ENCODE data around the gene TAF8.
"Not testable (repeated sequence)": the region's sequence is repeated elsewhere in the genome, so short reads cannot be mapped to it uniquely, and the experiment has no call there.

Gene TAF8, protein sequence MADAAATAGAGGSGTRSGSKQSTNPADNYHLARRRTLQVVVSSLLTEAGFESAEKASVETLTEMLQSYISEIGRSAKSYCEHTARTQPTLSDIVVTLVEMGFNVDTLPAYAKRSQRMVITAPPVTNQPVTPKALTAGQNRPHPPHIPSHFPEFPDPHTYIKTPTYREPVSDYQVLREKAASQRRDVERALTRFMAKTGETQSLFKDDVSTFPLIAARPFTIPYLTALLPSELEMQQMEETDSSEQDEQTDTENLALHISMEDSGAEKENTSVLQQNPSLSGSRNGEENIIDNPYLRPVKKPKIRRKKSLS

DNA sequence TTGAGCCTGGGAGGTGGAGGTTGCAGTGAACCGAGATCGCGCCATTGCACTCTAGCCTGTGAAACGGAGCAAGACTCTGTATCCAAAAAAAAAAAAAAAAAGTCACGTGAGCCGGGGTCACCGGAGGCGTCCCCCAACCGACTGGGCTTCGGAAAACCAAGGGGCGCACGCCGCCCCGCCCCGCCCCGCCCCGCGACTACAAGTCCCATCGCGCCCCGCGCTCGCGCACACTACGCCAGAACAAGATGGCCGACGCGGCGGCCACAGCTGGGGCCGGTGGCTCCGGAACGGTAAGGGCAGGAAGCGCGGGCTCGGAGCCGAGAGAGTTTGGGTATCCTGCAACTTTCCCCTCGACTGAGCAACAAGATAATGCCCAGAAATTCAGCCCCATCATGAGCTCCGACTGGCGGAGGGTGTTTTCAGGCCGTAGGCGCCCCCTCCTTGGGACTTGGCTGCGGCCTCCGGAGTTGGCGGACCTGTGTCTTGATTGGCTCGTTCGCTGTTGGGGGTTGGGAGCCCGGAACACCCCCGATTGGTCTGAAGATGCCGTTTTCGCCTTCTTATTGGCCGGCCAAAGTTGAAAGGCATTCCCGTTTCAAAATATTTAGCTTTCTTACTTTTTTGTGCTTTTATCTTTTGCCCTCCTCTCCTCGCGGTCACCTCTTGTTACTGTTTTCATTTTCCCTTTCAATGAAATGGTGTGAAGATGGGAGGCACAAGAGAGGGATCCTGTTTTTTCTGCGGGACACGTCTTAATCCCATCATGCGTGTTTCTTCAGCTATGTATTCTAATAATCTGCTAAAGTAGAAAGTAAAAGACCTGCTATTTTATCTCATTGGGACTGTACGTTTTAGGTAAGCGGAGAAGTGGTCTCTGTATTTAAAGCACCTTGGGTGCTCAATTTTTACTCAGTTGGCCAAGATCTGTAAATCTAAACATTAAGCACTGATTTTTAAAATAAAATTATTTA, at the start of gene TAF8:
TAF8 (plus strand) TSS at position 228 of the 971 bp plus-strand sequence; CDS start at position 246, 18 bp downstream.
- DNase-seq (ENCODE audit: low read depth) = peak; percentile 76

DNA sequence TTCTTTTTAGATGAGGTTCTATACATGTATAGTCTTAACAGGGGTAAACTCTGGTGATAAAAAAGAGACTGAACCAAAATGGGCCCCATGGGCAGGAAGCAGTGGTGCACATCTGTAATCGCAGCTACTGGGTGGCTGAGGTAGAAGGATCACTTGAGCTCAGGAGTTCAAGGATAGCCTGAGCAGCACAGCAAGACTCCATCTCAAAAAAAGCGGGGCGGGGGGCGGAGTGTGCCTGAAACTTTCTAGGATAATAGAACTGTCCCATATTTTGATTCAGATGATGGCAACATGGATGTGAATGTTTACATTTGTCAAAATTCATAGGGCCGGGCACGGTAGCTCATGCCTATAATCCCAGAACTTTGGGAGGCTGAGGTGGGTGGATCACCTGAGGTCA, 48.8 kb upstream of the TAF8 start:
- DNase-seq (ENCODE audit: low read depth) = no peak

DNA sequence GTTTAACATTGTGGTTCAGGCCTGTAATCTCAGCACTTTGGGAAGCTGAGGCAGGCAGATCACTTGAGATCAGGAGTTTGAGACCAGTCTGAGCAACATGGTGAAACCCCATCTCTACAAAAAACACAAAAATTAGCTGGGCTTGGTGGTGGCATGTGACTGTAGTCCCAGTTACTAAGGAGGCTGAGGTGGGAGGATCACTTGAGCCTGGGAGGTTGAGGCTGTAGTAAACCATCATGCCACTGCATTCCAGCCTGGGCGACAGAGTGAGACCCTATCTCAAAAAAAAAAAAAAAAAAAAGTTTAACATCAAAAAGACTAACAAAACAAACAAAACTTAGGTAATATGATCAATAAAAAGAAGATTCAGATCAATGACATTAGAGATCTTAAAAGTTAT, 46.7 kb upstream of the TAF8 start:
- not testable (repeated sequence) for DNase-seq (ENCODE audit: low read depth)

DNA sequence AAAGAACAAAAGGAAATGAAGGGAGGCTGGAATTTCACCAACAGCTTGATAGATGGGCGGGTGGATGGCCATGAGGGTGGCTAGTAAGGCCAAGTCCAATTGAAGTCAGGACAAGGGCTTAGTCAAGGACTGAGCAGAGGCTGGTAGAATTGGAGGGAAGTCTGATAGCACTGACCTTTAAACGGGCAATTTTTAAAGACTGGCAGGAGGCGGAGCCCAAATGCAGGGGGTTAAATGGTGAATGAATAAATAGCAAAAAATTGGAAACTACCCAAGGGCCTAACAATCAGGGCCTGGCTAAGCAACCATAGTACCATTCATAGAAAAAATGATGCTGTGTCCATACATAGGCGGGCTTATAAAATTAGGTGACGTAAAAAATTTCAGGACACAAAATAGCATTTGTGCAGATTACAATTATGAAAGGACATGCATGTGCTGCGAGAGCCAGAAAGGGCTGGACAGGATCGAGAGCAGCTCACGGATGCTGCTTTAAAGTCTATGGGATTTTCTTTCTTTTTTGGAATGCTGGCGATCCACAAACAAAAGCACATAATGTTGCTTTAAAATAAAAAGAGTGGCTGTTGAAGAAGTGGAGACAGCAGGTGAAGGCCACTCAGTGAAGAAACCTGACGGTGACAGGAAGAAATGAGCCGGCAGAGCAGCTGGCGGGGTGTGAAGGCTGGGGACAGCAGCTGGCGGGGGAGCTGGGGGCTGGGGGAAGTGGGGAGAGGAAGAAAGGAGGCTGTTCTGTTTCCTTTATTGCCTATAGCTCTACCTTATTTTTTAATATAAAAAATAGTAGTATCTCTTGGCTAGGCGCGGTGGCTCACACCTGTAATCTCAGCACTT, 42.8 kb upstream of the TAF8 start:
- peak; percentile 16 for DNase-seq (ENCODE audit: low read depth)

DNA sequence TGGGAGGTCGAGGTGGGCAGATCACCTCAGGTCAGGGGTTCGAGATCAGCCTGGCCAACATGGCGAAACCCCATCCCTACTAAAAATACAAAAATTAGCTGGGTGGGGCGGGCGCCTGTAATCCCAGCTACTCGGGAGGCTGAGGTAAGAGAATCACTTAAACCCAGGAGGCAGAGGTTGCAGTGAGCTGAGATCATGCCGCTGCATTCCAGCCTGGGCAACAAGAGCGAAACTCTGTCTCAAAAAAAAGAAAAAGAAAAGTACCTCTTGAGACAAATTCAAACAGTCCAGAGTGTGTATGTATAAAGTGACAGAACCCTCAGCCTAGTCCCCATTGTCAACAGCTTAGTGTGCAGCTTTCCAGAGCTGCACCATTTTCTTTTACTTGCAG, 42.2 kb upstream of the TAF8 start:
- DNase-seq (ENCODE audit: low read depth) = not testable (repeated sequence)

DNA sequence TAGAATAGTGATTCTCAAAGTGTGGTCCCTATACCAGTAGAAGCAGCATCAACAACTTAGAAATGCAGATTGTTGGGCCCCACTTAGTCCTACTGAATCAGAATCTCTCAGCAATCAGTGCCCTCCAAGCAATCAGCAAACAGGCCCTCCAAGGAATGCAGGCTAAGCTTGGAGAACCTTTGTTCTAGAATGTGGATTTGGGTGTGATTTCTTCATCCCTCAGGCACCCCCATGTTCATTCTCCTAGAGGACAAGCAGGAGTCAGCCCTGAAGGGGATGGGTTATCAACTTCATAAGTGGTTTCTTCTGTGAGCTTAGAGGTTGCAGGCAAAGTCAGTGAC, 40.5 kb upstream of the TAF8 start:
- no peak for DNase-seq (ENCODE audit: low read depth)

DNA sequence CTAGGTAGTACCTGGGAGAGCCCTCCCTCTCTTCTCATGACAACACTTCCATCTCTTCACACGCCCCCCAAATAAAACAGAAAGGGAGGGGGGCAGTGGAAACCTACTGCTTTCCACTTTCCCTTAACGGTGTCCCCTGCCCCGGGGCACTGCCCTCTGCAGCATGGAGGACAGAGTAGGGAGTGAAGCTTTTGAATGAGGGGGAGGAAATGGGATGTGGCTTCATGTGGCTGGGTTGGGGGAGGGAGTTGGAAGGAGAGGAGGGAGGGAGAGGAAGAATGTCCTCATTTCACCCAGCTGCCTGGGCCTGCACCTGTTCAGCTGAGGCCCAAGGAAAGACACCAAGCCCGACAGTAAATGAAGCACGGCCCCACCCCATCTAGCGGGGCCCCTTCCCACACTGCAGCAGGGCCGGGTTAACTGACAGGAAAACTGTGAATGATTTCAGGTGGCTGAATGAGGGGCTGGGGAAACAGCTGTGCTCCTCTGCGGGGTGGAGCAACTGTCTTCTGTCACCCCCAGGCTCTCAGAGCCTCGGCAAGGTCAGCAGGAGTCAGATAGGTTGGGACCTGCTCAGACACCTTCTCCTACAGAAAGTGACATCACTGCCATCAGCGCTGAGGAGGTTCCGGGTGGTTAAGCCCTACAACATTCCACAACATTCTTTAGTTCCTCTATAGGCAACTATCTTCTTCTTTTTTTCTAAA, 40.0 kb upstream of the TAF8 start:
- no peak for DNase-seq (ENCODE audit: low read depth)

DNA sequence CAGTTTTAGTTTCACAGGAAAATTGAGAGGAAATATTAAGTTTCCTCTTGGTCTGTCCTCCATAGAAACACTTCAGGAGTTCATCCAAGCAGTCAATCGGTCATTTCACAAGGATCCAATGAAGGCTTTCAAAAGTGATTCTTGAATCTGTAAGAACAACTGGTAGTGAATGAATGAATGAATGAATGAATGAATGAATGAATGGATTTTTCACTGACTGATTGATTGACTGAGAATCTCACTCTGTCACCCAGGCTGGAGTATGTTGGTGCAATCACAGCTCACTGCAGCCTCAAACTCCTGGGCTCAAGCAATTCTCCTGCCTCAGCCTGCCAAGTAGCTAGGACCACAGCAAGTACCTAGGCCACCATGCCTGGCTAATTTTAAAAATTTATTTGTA, 39.4 kb upstream of the TAF8 start:
- no peak for DNase-seq (ENCODE audit: low read depth)

DNA sequence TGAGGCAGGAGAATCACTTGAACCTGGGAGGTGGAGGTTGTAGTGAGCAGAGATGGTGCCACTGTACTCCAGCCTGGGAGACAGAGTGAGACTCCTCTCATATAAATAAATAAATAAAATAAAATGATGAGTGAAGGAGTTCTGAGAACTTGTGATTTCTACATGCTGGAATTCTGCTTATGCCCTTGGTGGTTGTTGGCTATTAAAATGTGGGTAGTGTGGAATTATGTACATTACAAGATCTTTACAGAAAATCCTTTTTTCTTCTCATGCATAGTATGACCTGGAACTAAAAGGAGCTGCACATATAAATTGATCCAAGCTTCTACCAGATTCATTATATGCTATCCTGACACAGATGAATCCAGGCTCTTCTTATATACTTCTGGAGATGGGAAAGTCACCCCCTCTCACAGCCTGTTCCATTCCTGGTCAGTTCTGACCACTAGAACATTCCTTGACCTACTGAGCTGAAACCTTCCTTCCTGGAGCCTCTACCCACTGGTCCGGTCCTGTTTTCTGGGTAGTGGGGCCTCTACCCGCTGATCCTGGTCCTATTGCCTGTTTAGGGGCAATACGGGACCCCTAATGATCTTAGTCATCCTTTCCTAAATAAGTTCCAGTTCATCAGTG, 37.7 kb upstream of the TAF8 start:
- DNase-seq (ENCODE audit: low read depth) = no peak

DNA sequence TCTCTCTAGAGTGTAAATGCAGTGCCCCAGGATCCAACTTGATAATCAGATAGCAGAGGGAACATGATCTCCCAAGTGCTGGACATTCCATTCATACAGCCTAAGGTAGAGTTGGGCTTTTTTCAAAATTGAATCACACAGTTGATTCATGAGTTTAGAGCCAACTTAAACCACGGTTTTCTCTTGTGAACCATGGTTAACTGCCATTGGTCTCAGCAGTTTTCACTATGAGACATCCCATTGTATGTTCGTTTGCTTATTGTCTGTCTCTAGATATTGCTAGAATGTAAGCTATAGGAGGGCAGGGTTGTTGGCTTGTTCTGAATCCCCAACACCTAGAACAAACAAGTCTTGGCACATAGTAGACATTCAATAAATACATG, 37.2 kb upstream of the TAF8 start:
- DNase-seq (ENCODE audit: low read depth) = no peak

DNA sequence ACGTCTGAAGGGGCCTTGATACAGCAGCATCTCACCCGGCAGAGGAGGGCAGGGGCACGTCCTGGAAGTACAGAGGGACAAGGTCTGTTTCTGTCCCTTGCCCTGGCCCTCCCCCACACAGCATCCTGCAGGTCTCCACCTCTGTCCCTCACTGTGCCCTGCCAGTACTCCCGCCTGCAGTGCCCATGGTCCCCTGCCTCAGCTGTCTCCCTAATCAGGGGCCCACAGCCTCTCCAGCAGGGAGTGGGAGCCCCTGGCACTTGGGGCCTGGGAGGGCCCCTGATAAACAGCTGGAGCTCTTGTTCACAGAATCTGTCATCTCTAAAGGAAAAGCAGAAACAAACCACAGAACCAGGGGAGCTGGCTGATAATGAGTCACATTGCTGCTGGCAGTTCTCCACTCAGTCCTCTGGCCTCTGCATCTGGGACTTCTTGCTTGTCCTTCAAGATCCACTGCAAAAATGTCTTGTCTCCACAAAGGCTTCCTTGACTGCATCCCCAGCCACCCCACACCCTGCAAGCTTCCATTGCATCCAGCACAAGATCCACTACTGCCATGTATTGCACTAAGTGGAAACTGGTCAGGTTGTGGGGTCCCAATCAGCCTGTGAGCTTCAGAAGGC, 33.2 kb upstream of the TAF8 start:
- DNase-seq (ENCODE audit: low read depth) = no peak

DNA sequence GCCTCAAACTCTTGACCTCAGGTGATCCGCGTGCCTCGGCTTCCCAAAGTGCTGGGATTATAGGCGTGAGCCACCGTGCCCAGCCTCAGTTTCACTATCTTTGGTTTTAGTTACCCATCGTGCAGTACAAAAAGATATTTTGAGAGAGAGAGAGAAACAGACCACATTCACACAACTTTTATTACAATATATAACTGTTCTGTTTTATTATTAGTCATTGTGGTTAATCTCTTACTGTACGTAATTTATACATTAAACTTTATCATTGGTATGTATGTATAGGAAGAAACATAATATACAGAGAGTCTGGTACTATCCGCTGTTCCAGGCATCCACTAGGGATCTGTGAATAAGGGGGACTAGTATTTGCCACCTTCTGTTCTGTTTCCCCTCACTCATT, 29.4 kb upstream of the TAF8 start:
- DNase-seq (ENCODE audit: low read depth) = no peak

DNA sequence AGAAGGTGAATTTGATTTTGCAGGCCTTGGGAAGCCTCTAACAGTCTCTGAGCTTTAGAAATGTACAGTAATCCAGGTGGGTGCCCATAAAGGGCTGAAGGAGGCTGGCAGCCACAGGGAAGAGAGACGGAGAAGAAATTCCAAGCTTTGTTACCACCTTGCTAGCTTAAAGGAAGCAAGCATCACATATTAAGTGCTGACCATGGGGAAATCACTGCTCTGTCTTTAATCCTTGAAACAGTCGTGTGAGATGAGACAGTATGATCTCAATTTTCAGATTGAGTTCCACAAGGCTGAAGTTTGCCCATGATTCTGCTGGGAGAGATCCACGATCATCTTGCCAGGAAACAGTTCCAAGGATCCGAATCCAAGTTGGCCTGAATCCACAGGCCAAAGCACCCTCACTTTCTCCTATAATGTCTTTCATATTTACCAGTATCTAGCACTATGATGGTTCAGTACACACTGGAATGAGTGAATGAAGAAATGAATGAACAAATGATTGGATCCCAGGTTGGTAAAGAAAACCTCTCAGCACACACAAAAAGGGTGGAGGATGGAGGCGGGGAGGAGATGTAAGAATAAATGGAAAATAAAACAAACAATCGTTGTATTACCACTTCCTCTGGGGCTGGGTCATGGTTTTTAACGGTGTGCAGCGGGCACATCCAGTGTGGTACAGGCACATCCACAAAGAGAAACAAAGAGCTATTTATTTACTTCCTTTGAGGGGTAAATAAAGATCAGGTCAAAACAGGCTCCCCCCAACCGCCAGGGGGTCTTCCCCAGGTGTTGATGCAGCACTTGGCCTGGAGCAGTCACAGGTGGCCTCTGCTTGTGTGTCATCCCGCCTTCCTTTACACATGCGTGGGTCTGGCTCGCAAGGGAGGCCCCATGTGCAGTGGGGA, 28.2 kb upstream of the TAF8 start:
- peak; percentile 14 for DNase-seq (ENCODE audit: low read depth)

DNA sequence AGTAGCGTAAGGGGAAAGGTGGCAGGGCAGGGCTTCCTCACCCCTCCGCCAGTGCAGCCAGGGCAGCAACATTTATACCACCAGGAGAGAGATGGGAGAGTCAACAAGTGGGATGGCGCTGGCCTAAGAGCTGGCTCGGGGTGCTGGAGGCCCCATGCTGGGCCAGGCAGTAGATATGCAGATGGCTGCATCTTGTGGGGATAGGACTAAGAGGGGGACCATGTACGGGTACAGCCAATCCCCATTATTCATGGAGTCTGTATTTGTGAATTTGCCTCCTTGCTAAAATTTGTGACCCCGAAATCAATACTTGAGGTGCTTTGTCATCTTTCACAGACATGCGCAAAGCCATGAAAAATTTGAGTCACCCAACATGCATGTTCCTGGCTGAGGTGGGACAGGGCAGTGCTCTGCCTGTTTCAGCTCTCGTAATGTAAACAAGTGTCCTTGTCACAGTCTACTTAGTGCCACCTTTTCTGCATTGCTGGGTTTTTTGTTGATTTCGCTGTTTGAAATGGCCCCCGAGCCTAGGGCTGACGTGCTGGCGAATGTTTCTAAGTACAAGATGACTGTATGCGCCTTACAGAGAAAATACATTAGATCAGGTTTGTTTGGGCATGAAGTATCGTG, 27.5 kb upstream of the TAF8 start:
- DNase-seq (ENCODE audit: low read depth) = no peak

DNA sequence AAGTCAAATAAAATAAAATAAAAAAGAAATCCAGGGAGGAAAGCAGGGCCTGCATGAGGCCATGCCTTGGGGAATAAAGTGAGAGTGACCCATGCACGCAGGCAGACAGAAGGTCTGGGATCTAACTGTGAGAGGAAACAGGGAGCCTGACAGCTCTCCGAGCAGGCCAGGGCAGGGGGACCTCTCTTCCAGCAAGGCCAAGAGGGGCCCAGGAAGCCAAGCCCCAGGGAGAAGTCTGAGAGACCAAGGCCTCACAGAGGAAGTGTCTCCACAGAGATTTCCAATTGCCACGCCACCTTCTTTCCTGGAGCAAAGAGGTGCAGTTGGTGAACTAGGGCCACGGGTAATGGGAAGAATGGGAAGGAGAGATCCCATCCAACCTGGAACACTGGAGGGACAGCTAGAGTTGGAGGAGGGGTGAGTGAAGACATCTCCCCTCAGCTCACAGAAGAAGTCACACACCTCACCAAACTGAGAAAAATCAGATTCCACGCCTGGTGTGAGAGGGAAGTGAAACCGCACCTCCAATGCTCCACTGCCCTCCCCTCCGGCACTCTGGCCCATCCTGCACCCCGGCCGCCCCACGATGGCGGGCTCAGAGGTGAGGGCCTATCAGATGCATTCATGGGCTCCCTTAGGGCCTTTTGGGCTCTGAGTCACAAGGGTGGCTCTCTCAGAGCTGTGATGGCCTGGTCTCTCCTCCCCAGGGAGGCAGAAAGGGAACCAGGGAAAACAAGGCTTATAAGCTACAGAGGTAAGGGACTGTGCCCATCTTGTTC, 25.1 kb upstream of the TAF8 start:
- DNase-seq (ENCODE audit: low read depth) = no peak

DNA sequence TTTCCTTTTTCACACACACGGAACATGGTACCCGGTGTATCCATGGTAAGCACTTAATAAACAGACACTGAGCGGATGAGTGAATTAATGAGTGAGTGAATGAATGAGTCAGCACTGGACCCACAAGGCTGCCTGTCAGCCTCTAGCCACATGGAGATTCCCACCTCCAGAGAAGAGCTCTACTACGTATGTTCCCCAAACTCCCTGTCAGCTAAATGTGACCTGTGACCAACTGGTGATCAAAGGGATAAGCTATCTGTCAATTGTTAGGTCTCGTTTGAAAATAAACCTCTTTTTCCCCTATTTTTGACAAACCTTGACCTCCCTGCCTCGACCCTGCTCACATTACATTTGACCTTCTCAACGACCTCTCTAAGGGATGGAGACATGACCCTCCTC, 24.5 kb upstream of the TAF8 start:
- DNase-seq (ENCODE audit: low read depth) = no peak

DNA sequence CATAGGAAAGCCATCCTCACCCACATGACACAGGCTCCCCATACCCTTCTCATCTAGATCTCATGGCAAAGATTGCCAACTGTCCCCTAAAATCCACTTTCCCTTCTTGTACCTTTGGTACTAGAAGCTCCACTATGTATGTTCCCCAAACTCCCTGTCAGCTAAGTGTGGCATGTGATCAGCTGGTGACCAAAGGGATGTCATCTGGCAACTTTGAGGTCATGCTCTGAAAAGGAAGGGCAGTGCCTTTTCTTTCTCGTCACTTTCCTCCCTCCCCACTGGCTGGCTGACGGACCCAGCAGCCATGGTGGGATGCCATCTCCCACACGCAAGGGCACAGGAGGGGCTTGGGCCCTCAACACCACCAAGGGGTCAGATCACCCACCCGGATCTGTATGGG, 23.8 kb upstream of the TAF8 start:
- no peak for DNase-seq (ENCODE audit: low read depth)

DNA sequence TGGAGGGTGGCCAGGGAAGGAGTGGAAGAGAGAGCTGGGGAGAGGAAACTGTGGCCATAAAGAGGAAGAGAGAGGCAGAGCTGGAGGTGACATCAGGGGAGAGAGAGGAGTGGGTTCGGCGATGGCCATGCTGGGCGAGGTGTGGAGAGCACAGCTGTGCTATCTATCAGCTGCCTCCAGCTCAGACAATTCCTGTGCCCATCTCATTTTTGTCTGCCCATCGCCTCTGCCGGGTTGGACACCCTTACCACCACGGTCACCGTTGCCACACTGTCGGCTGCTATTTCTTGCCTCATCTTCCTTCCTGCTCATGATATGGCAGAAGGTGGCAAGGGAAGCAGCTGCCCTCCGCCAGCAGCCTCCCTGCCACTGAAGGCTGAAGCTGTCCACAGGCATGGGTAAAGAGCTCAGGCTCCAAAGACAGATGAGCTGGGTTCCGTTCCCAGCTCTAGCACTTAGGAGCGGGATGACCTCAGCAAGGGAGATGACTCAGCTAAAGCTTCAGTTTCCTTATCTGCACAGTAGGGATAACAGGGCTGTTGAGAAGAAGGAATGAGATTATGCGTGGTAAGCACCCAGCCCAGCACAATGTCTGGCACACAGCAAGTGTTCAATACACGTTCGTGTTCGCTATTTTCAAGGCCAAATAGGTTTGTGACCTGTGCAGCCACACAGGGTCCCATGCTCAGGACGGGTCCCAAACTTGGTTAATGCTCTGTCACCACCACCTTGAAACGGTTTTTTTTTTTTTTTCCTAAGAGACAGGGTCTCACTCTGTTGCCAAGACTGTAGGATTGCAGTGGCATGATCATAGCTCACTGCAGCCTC, 21.9 kb upstream of the TAF8 start:
- no peak for DNase-seq (ENCODE audit: low read depth)

Measured in stimulated activated CD8-positive, alpha-beta memory T cell treated with anti-CD3 and anti-CD28 coated beads, Interleukin-15, amount 100 ng/mL, for 1 hour (primary cell).